Measurements from ENCODE around the gene RRP9.
A peak's percentile ranks its signal among the peaks of the same experiment; 100 is the strongest.

Gene RRP9

GRCh38 chr3:51970606-51971300 is 29.0 kb upstream of the RRP9 start:
- DNase-seq, result no peak

GRCh38 chr3:51969841-51970240 is 28.1 kb upstream of the RRP9 start:
- no peak for DNase-seq

- no peak for DNase-seq
These were observed 27.4 kb upstream of the RRP9 start for GRCh38 chr3:51968883-51969678.

- no peak for DNase-seq
These were observed 26.6 kb upstream of the RRP9 start for GRCh38 chr3:51968170-51968775.

- peak; percentile 17 to 21 for DNase-seq
These were observed 25.9 kb upstream of the RRP9 start, which contains the start of gene PCBP4 for GRCh38 chr3:51967384-51968169. Gene PCBP4, minus strand, starts transcription at chr3:51967454. Its CDS starts 6,214 bp downstream, at chr3:51961240.

GRCh38 chr3:51966922-51967383 is 25.2 kb upstream of the RRP9 start:
- peak in 1 of 2 experiments; percentile 17 for DNase-seq

GRCh38 chr3:51966486-51966885 is 24.8 kb upstream of the RRP9 start:
- no peak for DNase-seq

GRCh38 chr3:51966016-51966415 is 24.3 kb upstream of the RRP9 start:
- DNase-seq, result no peak

GRCh38 chr3:51964521-51964920 is 22.8 kb upstream of the RRP9 start:
- no peak for DNase-seq

GRCh38 chr3:51963951-51964451 is 22.3 kb upstream of the RRP9 start:
- peak; percentile 16 to 32 for DNase-seq

- no peak for DNase-seq
These were observed 21.3 kb upstream of the RRP9 start for GRCh38 chr3:51962854-51963530.

- no peak for DNase-seq
These were observed 20.2 kb upstream of the RRP9 start for GRCh38 chr3:51961602-51962569.

GRCh38 chr3:51961011-51961410 is 19.3 kb upstream of the RRP9 start:
- no peak for DNase-seq

- no peak for DNase-seq
These were observed 18.7 kb upstream of the RRP9 start for GRCh38 chr3:51960386-51960785.

GRCh38 chr3:51959651-51960050 is 17.9 kb upstream of the RRP9 start:
- DNase-seq, result no peak

GRCh38 chr3:51958603-51959521 is 17.2 kb upstream of the RRP9 start:
- no peak for DNase-seq

GRCh38 chr3:51957520-51958205 is 16.0 kb upstream of the RRP9 start:
- no peak for DNase-seq

GRCh38 chr3:51955893-51956770 is 14.4 kb upstream of the RRP9 start:
- no peak for DNase-seq
